ENCODE measurements around the gene FER. TPM values are rescaled to one million over a fixed set of nuclear protein-coding genes. Genes with fewer than 3 reads are reported as not detected.

Gene FER
- polyA plus RNA-seq, 3 donors, result 2.4 to 14.7 (median 6.2) TPM

- Mint-ChIP-seq H3K36me3 (no peaks in the 10 kb centered on the region), H3K27me3 (ENCODE audit: low read depth in 3 of 3) (no peaks in the 10 kb centered on the region), H3K9me3 (peaks cover 0 to 6% (median 4%) of the 10 kb centered on the region in 7 donors), H3K27ac (no peak overlapping the region), H3K4me1 (peaks cover 2% of the 10 kb centered on the region), H3K4me3 (no peak overlapping the region)
- no peak overlapping the region for H3K4me3 ChIP-seq (replicated peaks in 1 of 3; ENCODE audit: low read depth in 2 of 3, low read length in 3 of 3)
- H2AFZ ChIP-seq (ENCODE audit: insufficient read depth, low read depth, low read length, poor library complexity, severe bottlenecking), result no peak overlapping the region
- no peak overlapping the region for H3K4me2 ChIP-seq (replicated peaks; ENCODE audit: extremely low read depth, low read length, poor library complexity, severe bottlenecking)
- no peaks in the 10 kb centered on the region for H3K36me3 ChIP-seq (replicated peaks in 1 of 2; ENCODE audit: control insufficient read depth in 1 of 2, insufficient read depth in 2 of 2, low read length in 2 of 2)
- DNase-seq, result no peak
- intact Hi-C loops (cut with micrococcal nuclease), result no loop called here
- WGBS (ENCODE audit: insufficient coverage), result 93% methylated on average over 6 of the region's 7 CpGs
- H3K27me3 ChIP-seq (ENCODE audit: control insufficient read depth in 2 of 2, insufficient read depth in 2 of 2, low read length in 2 of 2), result no peaks in the 10 kb centered on the region
- no peaks in the 10 kb centered on the region for H3K79me2 ChIP-seq (ENCODE audit: insufficient read depth, low read length)
- H3K4me1 ChIP-seq (ENCODE audit: control insufficient read depth in 1 of 2, insufficient read depth in 2 of 2, low read length in 2 of 2), result no peaks in the 10 kb centered on the region
- TF ChIP-seq CTCF (IDR thresholded peaks at IDR 0.05), result no peak
- H4K20me1 ChIP-seq (ENCODE audit: insufficient read depth, low read length), result no peaks in the 10 kb centered on the region
- H3K9ac ChIP-seq (ENCODE audit: insufficient read depth, low read length, poor library complexity, severe bottlenecking), result no peak overlapping the region
- peaks cover 3 to 4% of the 10 kb centered on the region in 2 donors for H3K9me3 ChIP-seq (replicated peaks in 1 of 2; ENCODE audit: control insufficient read depth in 1 of 2, insufficient read depth in 1 of 2, low read length in 2 of 2)
- H3K27ac ChIP-seq (ENCODE audit: low read depth in 1 of 2, low read length in 2 of 2), result no peak overlapping the region
Measured at GRCh38 chr5:108822211-108822947, 74.7 kb downstream of the FER start.

DNA sequence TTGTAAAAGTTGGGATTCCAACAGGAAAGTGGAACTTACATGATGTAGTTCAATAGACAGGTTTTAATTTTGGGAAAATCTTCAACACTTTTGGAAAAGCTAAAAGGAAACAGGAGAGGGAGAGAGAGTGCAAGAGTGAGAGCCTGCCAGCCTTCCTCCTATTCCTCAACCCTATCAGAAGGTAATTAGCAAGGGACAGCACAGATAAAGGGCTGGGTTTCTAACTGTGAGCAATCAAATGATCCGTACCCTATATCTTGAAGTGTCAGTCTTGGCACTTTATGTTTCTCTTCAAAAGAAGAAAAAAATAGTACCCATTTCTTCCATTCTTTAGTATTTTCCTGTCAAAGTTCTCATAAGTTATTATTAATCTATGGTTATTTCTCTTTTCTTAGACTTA lies 79.4 kb downstream of the FER start:
- Mint-ChIP-seq H3K27ac (no peak overlapping the region), H3K9me3 (peaks cover 0 to 6% (median 3%) of the 10 kb centered on the region in 7 donors), H3K36me3 (no peaks in the 10 kb centered on the region), H3K4me3 (no peak overlapping the region), H3K4me1 (no peaks in the 10 kb centered on the region), H3K27me3 (ENCODE audit: low read depth in 3 of 3) (no peaks in the 10 kb centered on the region)
- no peaks in the 10 kb centered on the region for H3K79me2 ChIP-seq (ENCODE audit: insufficient read depth, low read length)
- H2AFZ ChIP-seq (ENCODE audit: insufficient read depth, low read depth, low read length, poor library complexity, severe bottlenecking), result no peak overlapping the region
- no peak overlapping the region for H3K9ac ChIP-seq (ENCODE audit: insufficient read depth, low read length, poor library complexity, severe bottlenecking)
- H3K9me3 ChIP-seq (replicated peaks in 1 of 2; ENCODE audit: control insufficient read depth in 1 of 2, insufficient read depth in 1 of 2, low read length in 2 of 2), result peaks cover 0 to 4% of the 10 kb centered on the region in 2 donors
- no peaks in the 10 kb centered on the region for H3K36me3 ChIP-seq (replicated peaks in 1 of 2; ENCODE audit: control insufficient read depth in 1 of 2, insufficient read depth in 2 of 2, low read length in 2 of 2)
- H3K27me3 ChIP-seq (ENCODE audit: control insufficient read depth in 2 of 2, insufficient read depth in 2 of 2, low read length in 2 of 2), result no peaks in the 10 kb centered on the region
- no peak for DNase-seq
- intact Hi-C loops (cut with micrococcal nuclease), result no loop called here
- H3K4me2 ChIP-seq (replicated peaks; ENCODE audit: extremely low read depth, low read length, poor library complexity, severe bottlenecking), result no peak overlapping the region
- H3K27ac ChIP-seq (ENCODE audit: low read depth in 1 of 2, low read length in 2 of 2), result no peak overlapping the region
- no CpG with 5 or more reads among the region's 1 CpG for WGBS (ENCODE audit: insufficient coverage)
- no peak for TF ChIP-seq CTCF (IDR thresholded peaks at IDR 0.05)
- H3K4me3 ChIP-seq (replicated peaks in 1 of 3; ENCODE audit: low read depth in 2 of 3, low read length in 3 of 3), result no peak overlapping the region
- H4K20me1 ChIP-seq (ENCODE audit: insufficient read depth, low read length), result no peaks in the 10 kb centered on the region
- H3K4me1 ChIP-seq (ENCODE audit: control insufficient read depth in 1 of 2, insufficient read depth in 2 of 2, low read length in 2 of 2), result no peaks in the 10 kb centered on the region

Measured in CD14-positive monocyte (primary cell).